IMR-90 (cell line): Measurements from ENCODE around the gene ANXA2.

Experiments used
- RAD21 ChIP-seq: IDR thresholded peaks from 2 replicates; pipeline ENCODE4 v1.6.1; 2012; ENCODE audit warnings: low read length, improper control_type of control experiment
- SMC3 ChIP-seq: fragments of 150-350 bp; IDR thresholded peaks from 2 replicates; pipeline ENCODE4 v1.6.1; 2016; ENCODE audit warnings: low read depth, mild to moderate bottlenecking, antibody characterized with exemption, low read length, moderate library complexity
- TF ChIP-seq, protein P1 (sequence below): conservative IDR thresholded peaks from 2 replicates; pipeline ENCODE4 v1.5.1; 2012; ENCODE audit warnings: mild to moderate bottlenecking, low read depth, low read length, improper control_type of control experiment

DNA sequence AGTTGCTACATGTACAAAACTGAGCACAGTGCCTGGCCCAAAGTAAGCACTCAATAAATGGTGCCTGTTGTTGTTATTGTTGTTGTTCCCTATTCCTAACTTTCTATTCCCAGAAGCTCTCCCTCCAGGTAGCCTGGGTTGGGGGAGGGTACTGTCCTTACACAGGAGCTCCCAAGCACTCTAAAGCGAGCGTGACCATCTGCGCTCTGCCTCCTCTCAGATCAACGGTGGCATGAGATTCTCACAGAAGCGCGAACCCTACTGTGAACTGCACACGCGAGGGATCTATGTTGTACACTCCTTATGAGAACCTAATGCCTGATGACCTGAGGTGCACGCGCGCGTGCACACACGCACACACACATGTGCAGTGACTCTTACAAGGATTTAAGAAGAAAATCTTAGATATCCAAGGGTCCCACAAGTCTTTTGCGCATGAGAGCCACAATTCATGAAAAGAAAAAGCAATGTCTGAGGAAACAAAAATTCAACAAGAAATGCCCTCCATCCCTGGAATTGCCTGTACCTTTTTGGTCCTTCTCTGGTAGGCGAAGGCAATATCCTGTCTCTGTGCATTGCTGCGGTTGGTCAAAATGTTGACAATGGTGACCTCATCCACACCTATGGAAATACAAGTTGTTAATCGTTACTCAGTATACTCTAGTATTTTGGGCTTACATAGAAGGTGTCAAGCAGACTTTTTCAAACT is 33.7 kb downstream of the ANXA2 start:
- TF ChIP-seq SMC3 (no peak), RAD21 (no peak)
- TF ChIP-seq, protein P1, sequence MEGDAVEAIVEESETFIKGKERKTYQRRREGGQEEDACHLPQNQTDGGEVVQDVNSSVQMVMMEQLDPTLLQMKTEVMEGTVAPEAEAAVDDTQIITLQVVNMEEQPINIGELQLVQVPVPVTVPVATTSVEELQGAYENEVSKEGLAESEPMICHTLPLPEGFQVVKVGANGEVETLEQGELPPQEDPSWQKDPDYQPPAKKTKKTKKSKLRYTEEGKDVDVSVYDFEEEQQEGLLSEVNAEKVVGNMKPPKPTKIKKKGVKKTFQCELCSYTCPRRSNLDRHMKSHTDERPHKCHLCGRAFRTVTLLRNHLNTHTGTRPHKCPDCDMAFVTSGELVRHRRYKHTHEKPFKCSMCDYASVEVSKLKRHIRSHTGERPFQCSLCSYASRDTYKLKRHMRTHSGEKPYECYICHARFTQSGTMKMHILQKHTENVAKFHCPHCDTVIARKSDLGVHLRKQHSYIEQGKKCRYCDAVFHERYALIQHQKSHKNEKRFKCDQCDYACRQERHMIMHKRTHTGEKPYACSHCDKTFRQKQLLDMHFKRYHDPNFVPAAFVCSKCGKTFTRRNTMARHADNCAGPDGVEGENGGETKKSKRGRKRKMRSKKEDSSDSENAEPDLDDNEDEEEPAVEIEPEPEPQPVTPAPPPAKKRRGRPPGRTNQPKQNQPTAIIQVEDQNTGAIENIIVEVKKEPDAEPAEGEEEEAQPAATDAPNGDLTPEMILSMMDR = no peak
